GM21786 (cell line): ENCODE measurements around the gene CUL9.

Source experiments
- ATAC-seq: cut with Tn5 transposase; IDR thresholded peaks from one replicate; pipeline ENCODE4 v1.9.1; 2021; ENCODE audit not compliant: unreplicated experiment

The CUL9 gene

GRCh38 chr6:43193929-43194328 is 11.9 kb downstream of the CUL9 start:
- no peak for ATAC-seq

GRCh38 chr6:43196337-43196736 is 14.3 kb downstream of the CUL9 start:
- no peak for ATAC-seq

GRCh38 chr6:43199912-43200311 is 17.9 kb downstream of the CUL9 start:
- no peak for ATAC-seq

- no peak for ATAC-seq
Observed at GRCh38 chr6:43200541-43200940, 18.5 kb downstream of the CUL9 start.

GRCh38 chr6:43202451-43202850 is 20.5 kb downstream of the CUL9 start:
- no peak for ATAC-seq

- ATAC-seq: no peak
Observed at GRCh38 chr6:43203029-43203717, 21.2 kb downstream of the CUL9 start.

GRCh38 chr6:43203718-43204095 is 21.7 kb downstream of the CUL9 start:
- ATAC-seq: no peak

- no peak for ATAC-seq
Observed at GRCh38 chr6:43204271-43205105, 22.5 kb downstream of the CUL9 start.

GRCh38 chr6:43205849-43206248 is 23.9 kb downstream of the CUL9 start:
- ATAC-seq: no peak

- no peak for ATAC-seq
Observed at GRCh38 chr6:43207286-43207685, 25.3 kb downstream of the CUL9 start.

- no peak for ATAC-seq
Observed at GRCh38 chr6:43211955-43212354, 30.0 kb downstream of the CUL9 start.

- ATAC-seq: no peak
Observed at GRCh38 chr6:43213431-43213830, 31.4 kb downstream of the CUL9 start.

- ATAC-seq: no peak
Observed at GRCh38 chr6:43215066-43215465, 33.1 kb downstream of the CUL9 start.

GRCh38 chr6:43216200-43216599 is 34.2 kb downstream of the CUL9 start:
- no peak for ATAC-seq

- ATAC-seq: no peak
Observed at GRCh38 chr6:43217351-43217750, 35.4 kb downstream of the CUL9 start.

GRCh38 chr6:43219119-43219518 is 37.1 kb downstream of the CUL9 start:
- no peak for ATAC-seq

GRCh38 chr6:43219814-43220213 is 37.8 kb downstream of the CUL9 start:
- no peak for ATAC-seq

GRCh38 chr6:43220439-43220951 is 38.5 kb downstream of the CUL9 start:
- no peak for ATAC-seq

- no peak for ATAC-seq
Observed at GRCh38 chr6:43221046-43221972, 39.3 kb downstream of the CUL9 start.

GRCh38 chr6:43222418-43223059 is 40.5 kb downstream of the CUL9 start:
- no peak for ATAC-seq

- no peak for ATAC-seq
Observed at GRCh38 chr6:43223175-43223574, 41.2 kb downstream of the CUL9 start.
